Fibroblast of the conjunctiva (primary cell): ENCODE measurements around the gene PCDH15.

Experiments used
- DNase-seq: peaks from one replicate; pipeline ENCODE4 v3.0.0-alpha.2; 2010; ENCODE audit warnings: low read depth

PCDH15 gene

DNA sequence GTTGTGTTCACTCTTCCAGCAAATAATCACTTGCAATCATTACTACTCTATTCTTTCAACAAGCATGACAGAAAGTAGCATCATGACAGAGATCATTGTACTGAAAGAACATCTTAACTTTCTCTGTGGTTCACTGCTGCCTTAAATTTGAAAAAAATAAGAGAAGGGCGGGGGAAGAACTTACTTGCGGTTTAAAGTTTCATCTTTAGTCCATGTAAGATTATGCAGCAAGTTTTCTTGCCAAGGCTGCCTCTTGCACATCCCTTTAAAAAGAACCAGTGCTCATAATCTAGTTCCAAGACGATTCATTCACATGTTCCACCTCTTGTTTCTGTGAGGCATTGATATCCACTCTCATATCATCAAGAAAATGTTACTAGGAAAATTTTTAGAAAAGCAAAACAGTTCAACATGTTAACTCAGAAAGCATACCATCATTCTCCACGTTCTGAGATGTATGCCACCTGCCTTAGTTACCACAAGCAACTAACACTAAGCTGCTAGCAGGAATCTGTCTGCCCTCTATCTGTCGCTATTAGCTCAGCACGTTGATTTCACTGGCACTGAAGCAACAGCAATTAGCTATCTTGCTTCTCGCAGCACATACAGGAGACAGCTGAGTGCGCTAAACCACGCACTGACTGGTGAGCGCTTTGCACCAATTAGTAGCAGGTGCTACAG, at the start of gene PCDH15:
TSS of gene PCDH15 (minus strand) at position 491 of the 681 bp plus-strand sequence. CDS start 136,969 bp downstream, outside the sequence.
- no peak for DNase-seq

GRCh38 chr10:54843932-54844331, 42.9 kb upstream of the PCDH15 start:
- no peak for DNase-seq

DNA sequence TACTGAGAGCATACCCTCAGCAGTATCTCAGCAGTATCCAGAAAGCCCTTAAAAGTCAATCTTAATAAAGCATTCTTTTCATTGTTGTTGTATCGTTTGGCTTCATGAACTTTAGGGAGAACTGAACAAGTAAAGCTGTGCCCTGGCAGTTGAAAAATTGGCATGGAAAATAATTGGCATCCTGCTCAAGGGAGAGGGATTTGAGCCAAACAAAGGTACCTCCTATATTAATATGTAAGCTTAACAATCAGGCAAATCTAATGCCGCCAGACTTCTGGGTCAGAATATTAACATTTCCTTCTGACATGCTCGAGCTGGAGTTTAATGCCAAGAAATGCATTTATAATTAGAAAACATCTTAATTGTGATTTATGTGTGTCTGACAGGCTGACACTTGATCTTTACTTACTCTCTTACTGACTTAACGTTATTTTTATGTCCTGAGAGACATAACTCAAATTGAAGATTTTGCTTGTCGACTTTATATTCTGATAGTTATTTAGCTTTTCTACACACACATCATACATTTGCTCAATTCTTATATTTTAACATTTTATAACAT, 42.1 kb upstream of the PCDH15 start:
- no peak for DNase-seq

- no peak for DNase-seq
These were observed 36.4 kb upstream of the PCDH15 start for GRCh38 chr10:54837479-54837878.

- no peak for DNase-seq
These were observed 32.0 kb upstream of the PCDH15 start for GRCh38 chr10:54833029-54833428.

DNA sequence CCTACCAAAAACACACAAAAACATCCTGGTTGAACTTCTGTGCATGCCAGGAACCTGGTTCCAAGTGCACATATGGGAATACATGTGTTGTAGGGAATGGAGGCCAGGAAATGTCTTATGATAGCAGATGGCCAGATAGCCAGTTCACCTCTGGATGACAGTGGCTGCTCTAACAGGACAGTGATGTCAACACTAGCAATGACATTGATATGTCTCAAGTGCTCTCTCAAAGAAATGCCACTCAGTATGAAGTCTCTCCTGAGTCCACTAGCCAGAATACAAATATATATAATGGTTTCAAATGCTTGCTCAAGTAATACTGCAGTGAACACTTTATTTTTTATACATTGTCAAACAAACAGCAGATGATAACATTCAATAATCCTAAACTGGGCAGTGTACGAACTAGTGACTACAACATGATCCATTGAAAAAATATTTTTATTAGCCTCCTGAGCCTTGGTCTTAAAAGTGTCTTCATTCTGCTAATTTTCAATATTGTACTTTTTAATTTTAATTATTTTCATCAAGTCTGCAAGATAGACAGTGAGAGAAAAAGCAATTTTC, 26.0 kb upstream of the PCDH15 start:
- DNase-seq = no peak

GRCh38 chr10:54815583-54815982, 14.6 kb upstream of the PCDH15 start:
- DNase-seq = no peak

DNA sequence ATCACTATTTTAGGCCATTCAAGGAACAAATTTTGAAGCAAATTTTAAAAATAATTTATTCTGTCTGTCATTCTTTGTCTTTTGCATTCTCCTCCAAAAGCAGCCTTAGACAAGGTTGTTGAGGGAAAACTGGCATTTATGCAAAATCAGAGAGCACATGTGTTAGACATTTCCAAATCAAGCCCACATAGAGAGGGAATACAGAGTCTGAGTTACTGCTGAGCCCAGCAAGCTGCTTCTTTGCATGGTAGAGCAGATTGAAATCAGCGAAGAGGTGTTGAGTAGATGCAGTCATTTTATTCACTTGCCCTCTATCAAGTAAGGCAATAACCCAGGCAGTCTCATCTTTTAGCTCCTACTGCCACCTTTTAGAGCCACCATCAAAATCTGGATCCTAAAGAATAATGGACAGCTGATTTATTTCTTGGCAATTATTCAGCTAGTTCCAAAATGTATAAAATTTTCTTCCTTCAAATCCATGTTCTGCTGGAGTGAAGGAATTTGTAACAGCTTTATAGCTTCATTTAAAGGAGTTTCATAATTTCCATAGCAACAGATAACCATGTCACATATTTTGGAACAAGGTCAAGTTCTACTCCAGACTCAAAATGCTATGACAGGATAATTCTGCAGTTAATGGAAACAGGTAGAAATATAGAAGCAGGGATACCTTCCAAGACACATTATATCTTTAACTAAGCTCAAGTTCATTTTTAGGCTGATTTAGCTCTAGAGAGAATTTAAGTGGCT, 7.3 kb upstream of the PCDH15 start:
- no peak for DNase-seq

GRCh38 chr10:54799506-54799905, 1.5 kb downstream of the PCDH15 start:
- no peak for DNase-seq

DNA sequence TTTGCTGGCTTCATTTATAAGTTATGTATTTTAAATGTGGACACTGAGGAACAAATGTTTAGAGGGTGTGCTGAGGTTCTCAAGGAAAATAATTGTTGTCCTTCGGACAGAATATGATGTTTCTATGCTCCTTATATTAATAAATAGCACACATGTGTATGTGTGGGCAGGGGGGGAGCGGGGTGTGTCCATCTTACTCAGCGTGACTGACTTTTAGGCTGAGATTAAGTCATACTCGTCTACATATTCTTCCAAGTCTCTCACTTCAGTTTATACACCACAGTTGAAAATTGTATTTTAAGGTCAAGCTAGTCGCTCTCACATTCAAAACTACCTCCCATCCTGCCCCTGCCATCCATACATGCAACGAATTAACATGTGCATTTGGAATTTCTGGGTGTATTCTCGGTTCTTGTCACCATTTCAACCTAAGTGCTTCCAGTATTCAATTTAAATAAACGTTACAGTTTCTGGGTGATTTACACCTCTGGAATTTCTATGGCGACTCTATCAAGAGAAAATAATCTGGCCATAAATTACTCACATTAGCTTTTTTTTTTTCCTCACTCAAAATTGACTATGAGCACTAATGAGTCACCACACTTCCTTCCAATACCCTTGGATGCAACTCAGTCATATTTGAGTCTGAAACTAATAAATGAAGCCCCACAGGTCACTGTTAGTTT, 3.3 kb downstream of the PCDH15 start:
- no peak for DNase-seq

GRCh38 chr10:54796881-54797280, 4.2 kb downstream of the PCDH15 start:
- DNase-seq = no peak

- no peak for DNase-seq
These were observed 24.4 kb downstream of the PCDH15 start for GRCh38 chr10:54776622-54777021.

- DNase-seq = no peak
These were observed 28.4 kb downstream of the PCDH15 start for GRCh38 chr10:54772468-54773122.

DNA sequence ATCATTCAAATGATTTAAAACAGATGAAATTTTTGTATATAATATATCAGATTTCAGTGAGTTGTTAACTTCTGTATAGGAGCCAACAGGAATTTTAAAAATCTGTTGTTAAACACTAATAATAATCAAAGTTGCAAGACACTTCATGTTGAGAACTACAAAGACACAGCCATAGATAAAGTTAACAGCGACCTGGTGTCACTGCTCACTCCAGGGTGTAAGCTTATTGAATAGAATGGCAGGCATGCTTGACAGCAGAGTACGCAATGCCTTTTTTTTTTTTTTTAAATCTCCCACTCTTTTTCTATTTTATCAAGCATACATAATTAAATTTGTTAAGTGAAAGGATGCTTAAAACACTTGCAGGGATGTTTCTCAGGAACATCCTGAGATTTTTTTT, 32.0 kb downstream of the PCDH15 start:
- no peak for DNase-seq

DNA sequence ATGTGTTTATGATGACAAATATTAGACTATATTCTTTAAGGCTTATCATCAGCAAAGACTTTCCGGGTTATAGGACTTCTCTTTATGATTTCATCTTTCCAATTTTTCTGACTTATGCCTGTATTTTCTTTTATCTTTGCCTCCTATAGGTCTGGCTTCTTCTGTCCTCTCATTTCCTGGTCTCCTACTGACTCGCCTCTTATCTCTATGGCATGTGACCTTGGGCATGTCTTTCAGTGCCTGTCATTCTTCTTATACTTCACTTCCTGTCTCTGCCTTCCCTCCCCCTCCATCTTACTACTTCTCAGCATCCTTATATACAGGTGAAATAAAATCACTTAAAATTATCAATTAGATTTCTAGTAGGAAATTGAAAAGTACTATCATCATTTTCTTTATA, 42.2 kb downstream of the PCDH15 start:
- no peak for DNase-seq

DNA sequence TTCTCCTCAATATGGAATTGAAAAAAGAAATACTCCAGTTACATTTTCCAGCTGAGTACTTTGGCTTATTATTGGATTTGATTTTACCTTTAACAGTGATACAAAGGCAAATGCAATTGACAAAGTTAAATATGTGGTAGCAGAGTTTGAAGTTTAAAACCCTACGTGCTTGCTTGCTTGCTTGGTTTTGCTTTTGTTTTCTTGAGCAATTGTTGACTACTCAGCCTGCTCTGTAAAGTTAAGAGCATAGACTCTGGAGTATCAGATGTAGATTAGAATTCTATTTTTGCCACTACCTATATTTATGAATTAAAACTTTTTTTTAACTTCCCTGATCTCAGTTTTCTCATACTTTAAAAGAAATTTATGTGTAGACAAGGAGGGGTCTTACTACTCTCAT, 51.4 kb downstream of the PCDH15 start:
- DNase-seq = no peak

GRCh38 chr10:54745436-54745835, 55.6 kb downstream of the PCDH15 start:
- no peak for DNase-seq

GRCh38 chr10:54742416-54742815, 58.6 kb downstream of the PCDH15 start:
- no peak for DNase-seq

DNA sequence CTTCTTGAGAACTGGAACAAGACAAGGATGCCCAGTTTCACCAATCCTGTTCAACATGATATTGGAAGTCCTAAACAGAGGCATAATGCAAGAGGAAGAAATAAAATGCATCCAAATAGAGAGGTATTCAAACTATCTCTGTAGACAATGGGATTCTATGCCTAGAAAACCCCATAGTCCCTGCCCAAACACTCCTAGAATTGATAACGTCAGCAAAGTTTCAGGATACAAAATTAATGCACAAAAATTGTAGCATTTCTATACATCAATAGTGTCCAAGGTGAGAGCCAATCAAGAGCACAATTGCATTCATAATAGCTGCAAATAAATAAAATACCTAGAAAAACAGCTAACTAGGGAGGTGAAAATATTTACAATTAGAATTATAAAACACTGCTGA, 72.5 kb downstream of the PCDH15 start:
- no peak for DNase-seq

DNA sequence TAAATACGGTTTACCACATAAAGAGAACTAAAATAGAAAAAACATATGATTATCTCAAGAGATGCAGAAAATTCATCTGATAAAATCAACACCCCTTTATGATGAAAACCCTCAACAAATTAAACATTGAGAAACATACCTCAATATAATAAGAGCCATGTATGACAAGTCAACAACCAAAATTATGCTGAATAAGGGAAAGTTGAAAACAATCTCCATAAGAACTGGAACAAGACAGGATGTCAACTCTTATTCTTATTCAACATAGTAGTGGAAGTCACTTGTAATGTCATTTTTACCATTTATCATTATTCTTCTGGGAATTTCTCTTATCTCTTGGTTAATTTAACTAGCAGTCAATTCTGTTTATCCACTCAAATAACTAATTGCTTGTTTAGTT, 79.0 kb downstream of the PCDH15 start:
- DNase-seq = no peak

DNA sequence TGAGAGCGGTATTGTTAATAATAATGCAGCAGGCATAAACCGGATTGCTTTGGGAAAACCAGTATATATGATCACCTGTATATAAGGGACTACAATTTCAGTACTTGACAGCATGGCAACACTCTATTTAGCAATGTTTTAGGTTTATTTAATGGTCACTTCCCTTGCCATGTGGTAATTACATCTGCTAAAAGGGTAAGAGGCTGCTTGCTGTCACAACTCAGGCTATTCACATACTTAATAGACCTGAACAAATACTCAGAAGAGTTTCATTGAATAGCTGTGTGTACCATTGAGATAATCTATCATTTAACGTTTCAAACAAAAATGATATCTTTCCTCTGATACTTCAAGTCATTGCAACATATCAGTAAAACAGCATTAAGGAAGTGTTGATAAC, 90.1 kb downstream of the PCDH15 start:
- DNase-seq = no peak

DNA sequence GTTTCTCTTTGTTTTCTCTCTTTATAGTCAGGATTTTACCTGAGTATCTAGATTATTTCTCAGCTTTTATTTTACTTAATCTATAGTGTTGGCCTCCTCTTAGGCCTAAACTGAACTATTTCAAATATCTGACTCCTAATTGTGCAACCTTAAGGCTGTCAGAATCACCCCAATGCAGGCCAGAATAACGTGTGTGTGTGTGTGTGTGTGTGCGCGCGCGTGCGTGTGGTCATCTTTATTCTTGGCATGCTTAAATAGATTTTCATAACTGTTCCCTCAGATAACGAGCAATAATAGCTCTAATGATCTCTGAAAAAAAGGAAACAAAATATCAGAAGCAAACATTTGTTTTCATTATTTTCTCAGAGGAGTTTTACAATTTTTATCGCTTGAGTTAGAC, 92.4 kb downstream of the PCDH15 start:
- DNase-seq = no peak
